SKM-1 treated with dmso at 0.1 percent for 144 hours (cell line): ENCODE results near the gene SURF4.
A peak's percentile ranks its signal among the peaks of the same experiment; 100 is the strongest.

Source experiments
- DNase-seq: peaks from one replicate; lab custom pipeline; 2025; ENCODE audit not compliant: unreplicated experiment; lab: John Stamatoyannopoulos, UW

The SURF4 gene

GRCh38 chr9:133375724-133376654 is at the start of gene SURF4, which contains the start of gene STKLD1:
Gene SURF4, minus strand, starts transcription at chr9:133376060. Its CDS starts 91 bp downstream, at chr9:133375969.
Gene STKLD1, plus strand, starts transcription at chr9:133376366. Its CDS starts 108 bp downstream, at chr9:133376474.
- peak; percentile 93 for DNase-seq

- no peak for DNase-seq
Observed at GRCh38 chr9:133425049-133425632, 49.3 kb upstream of the SURF4 start.

GRCh38 chr9:133424187-133424586 is 48.3 kb upstream of the SURF4 start:
- DNase-seq = no peak

- DNase-seq = no peak
Observed at GRCh38 chr9:133423216-133423615, 47.4 kb upstream of the SURF4 start.

GRCh38 chr9:133421615-133422542 is 46.0 kb upstream of the SURF4 start, which contains the start of gene ADAMTS13:
Gene ADAMTS13, plus strand, starts transcription at chr9:133422367. Its CDS starts 77 bp downstream, at chr9:133422444.
- no peak for DNase-seq

GRCh38 chr9:133420392-133420827 is 44.5 kb upstream of the SURF4 start:
- no peak for DNase-seq

GRCh38 chr9:133419005-133419404 is 43.1 kb upstream of the SURF4 start:
- DNase-seq = no peak

GRCh38 chr9:133417541-133418461 is 41.9 kb upstream of the SURF4 start, which contains the start of gene REXO4:
Gene REXO4, minus strand, starts transcription at chr9:133418010. Its CDS starts 166 bp downstream, at chr9:133417844.
- DNase-seq = peak; percentile 82

GRCh38 chr9:133415170-133415569 is 39.3 kb upstream of the SURF4 start:
- no peak for DNase-seq

- DNase-seq = no peak
Observed at GRCh38 chr9:133408042-133408441, 32.2 kb upstream of the SURF4 start.

GRCh38 chr9:133406480-133407307 is 30.8 kb upstream of the SURF4 start:
- peak; percentile 59 for DNase-seq

GRCh38 chr9:133405508-133406438 is 29.9 kb upstream of the SURF4 start:
- DNase-seq = no peak

- no peak for DNase-seq
Observed at GRCh38 chr9:133404454-133405002, 28.7 kb upstream of the SURF4 start.

- DNase-seq = no peak
Observed at GRCh38 chr9:133403766-133404453, 28.1 kb upstream of the SURF4 start.

GRCh38 chr9:133402689-133403088 is 26.8 kb upstream of the SURF4 start:
- DNase-seq = no peak

GRCh38 chr9:133401588-133401987 is 25.7 kb upstream of the SURF4 start:
- DNase-seq = no peak

- no peak for DNase-seq
Observed at GRCh38 chr9:133400292-133400691, 24.4 kb upstream of the SURF4 start.
